ENCODE measurements around the gene GPN2. TPM values are rescaled to one million over a fixed set of nuclear protein-coding genes. Genes with fewer than 3 reads are reported as not detected.

The GPN2 gene
- total RNA-seq, 1 experiment from 2014 or later = 41.9 TPM

GRCh38 chr1:26911399-26912146 lies 21.5 kb upstream of the GPN2 start:
- H3K4me1 ChIP-seq (ENCODE audit: control insufficient read depth, insufficient read depth, low read length) = peaks cover 58% of the 10 kb centered on the region
- TF ChIP-seq CTCF (IDR thresholded peaks at IDR 0.05) (no peak), TCF7L2 (IDR thresholded peaks at IDR 0.05; ENCODE audit: low read depth, low read length) (no peak), POLR2AphosphoS5 (IDR thresholded peaks at IDR 0.05; ENCODE audit: low read depth, low read length) (no peak), REST (IDR thresholded peaks at IDR 0.05; ENCODE audit: insufficient read depth in 1 of 2, low read depth in 2 of 2, low read length in 1 of 2) (no peak), SIN3A (IDR thresholded peaks at IDR 0.05; ENCODE audit: borderline replicate concordance, insufficient read depth, low read depth, low read length) (no peak)
- in situ Hi-C loops (cut with HindIII; ENCODE audit: low pct_unique_long_range_greater_than_20kb, low sequenced_read_pairs) = no loop called here
- H3K9me3 ChIP-seq (ENCODE audit: control insufficient read depth, insufficient read depth, low read depth, low read length) = no peaks in the 10 kb centered on the region
- H3K27me3 ChIP-seq (ENCODE audit: control insufficient read depth, insufficient read depth, low read length) = no peaks in the 10 kb centered on the region
- ChIA-PET CTCF (interaction anchor here (0.5 kb wide), 1 partner anchor 135 kb away, joined by 4 read pairs; no protein-coding TSS in a partner anchor), POLR2A (no interaction called here)
- intact Hi-C loops (cut with micrococcal nuclease; ENCODE audit: unreplicated experiment) = no loop called here
- peak overlapping the region in 1 of 2 experiments; percentile 27; a peak in 1 of 4 replicates for H3K4me3 ChIP-seq (ENCODE audit: low read depth in 2 of 2, low read length in 2 of 2)
- DNase-seq (ENCODE audit: low read depth, low spot score) (no peak), ATAC-seq (no peak)
- no peaks in the 10 kb centered on the region for H3K36me3 ChIP-seq (ENCODE audit: control insufficient read depth, insufficient read depth, low read length)
- BruUV-seq (replicated peaks) = no TSS peak
- peak overlapping the region; percentile 83 for H3K27ac ChIP-seq (ENCODE audit: low read length)

GRCh38 chr1:26910343-26911160 lies 20.5 kb upstream of the GPN2 start:
- POLR2A ChIA-PET = no interaction called here
- no peaks in the 10 kb centered on the region for H3K9me3 ChIP-seq (ENCODE audit: control insufficient read depth, insufficient read depth, low read depth, low read length)

More at GRCh38 chr1:26910343-26911160, 20.5 kb upstream of the GPN2 start:
- Histone ChIP-seq H3K27me3 (ENCODE audit: control insufficient read depth, insufficient read depth, low read length) (no peaks in the 10 kb centered on the region), H3K4me1 (ENCODE audit: control insufficient read depth, insufficient read depth, low read length) (peaks cover 54% of the 10 kb centered on the region), H3K27ac (ENCODE audit: low read length) (peak overlapping the region; percentile 83), H3K4me3 (ENCODE audit: low read depth in 2 of 2, low read length in 2 of 2) (no peak overlapping the region), H3K36me3 (ENCODE audit: control insufficient read depth, insufficient read depth, low read length) (no peaks in the 10 kb centered on the region)
- no peak for ATAC-seq
- BruUV-seq (replicated peaks) = no TSS peak
- in situ Hi-C loops (cut with HindIII; ENCODE audit: low pct_unique_long_range_greater_than_20kb, low sequenced_read_pairs) = no loop called here
- CTCF ChIA-PET = no interaction called here
- DNase-seq (ENCODE audit: low read depth, low spot score) = no peak
- intact Hi-C loops (cut with micrococcal nuclease; ENCODE audit: unreplicated experiment) = no loop called here
- TF ChIP-seq POLR2AphosphoS5 (IDR thresholded peaks at IDR 0.05; ENCODE audit: low read depth, low read length) = no peak
- TF ChIP-seq CTCF (IDR thresholded peaks at IDR 0.05) = no peak
- TF ChIP-seq REST (IDR thresholded peaks at IDR 0.05; ENCODE audit: insufficient read depth in 1 of 2, low read depth in 2 of 2, low read length in 1 of 2) = no peak
- TF ChIP-seq TCF7L2 (IDR thresholded peaks at IDR 0.05; ENCODE audit: low read depth, low read length) = no peak
- no peak for TF ChIP-seq SIN3A (IDR thresholded peaks at IDR 0.05; ENCODE audit: borderline replicate concordance, insufficient read depth, low read depth, low read length)
